Measurements from ENCODE around the gene C1orf210.

DNA sequence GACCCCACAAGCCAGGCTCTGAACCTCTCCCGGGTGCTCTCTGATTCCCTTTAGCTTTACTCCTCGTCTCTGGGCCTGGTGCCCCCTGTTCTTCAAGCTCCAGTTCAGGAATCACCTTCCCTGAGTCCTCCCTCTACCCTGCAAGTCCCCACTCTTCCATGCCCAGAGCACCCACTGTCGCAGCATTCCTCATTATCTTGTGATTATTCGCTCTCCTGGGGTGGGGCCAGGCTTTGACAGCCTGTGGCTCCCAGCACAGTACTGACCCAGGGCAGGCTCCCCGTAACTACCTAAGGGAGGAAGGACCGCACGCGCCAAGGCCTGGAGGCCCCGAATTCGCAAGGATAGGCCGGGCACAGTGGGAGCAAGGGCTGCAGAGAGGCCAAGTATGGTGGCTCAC, 734 bp upstream of the C1orf210 start:
- no peak for TF ChIP-seq EZH2 (IDR thresholded peaks at IDR 0.05)
- no peak for TF ChIP-seq POLR2AphosphoS5 (IDR thresholded peaks at IDR 0.05; ENCODE audit: low read depth, low read length)
- TF ChIP-seq CTCF (IDR thresholded peaks at IDR 0.05 in 2 of 3, conservative IDR thresholded peaks at IDR 0.05 in 1 of 3; ENCODE audit: borderline replicate concordance in 1 of 3, insufficient read depth in 1 of 3, low read depth in 2 of 3, low read length in 2 of 3) = no peak
- TF ChIP-seq JUND (IDR thresholded peaks at IDR 0.05) = no peak
- TF ChIP-seq EZH2phosphoT487 (IDR thresholded peaks at IDR 0.05; ENCODE audit: borderline replicate concordance) = no peak
- no peak for TF ChIP-seq ZFX (IDR thresholded peaks at IDR 0.05)
- TF ChIP-seq ELF1 (IDR thresholded peaks at IDR 0.05; ENCODE audit: borderline replicate concordance, low read depth) = no peak
- TF ChIP-seq, protein P1, sequence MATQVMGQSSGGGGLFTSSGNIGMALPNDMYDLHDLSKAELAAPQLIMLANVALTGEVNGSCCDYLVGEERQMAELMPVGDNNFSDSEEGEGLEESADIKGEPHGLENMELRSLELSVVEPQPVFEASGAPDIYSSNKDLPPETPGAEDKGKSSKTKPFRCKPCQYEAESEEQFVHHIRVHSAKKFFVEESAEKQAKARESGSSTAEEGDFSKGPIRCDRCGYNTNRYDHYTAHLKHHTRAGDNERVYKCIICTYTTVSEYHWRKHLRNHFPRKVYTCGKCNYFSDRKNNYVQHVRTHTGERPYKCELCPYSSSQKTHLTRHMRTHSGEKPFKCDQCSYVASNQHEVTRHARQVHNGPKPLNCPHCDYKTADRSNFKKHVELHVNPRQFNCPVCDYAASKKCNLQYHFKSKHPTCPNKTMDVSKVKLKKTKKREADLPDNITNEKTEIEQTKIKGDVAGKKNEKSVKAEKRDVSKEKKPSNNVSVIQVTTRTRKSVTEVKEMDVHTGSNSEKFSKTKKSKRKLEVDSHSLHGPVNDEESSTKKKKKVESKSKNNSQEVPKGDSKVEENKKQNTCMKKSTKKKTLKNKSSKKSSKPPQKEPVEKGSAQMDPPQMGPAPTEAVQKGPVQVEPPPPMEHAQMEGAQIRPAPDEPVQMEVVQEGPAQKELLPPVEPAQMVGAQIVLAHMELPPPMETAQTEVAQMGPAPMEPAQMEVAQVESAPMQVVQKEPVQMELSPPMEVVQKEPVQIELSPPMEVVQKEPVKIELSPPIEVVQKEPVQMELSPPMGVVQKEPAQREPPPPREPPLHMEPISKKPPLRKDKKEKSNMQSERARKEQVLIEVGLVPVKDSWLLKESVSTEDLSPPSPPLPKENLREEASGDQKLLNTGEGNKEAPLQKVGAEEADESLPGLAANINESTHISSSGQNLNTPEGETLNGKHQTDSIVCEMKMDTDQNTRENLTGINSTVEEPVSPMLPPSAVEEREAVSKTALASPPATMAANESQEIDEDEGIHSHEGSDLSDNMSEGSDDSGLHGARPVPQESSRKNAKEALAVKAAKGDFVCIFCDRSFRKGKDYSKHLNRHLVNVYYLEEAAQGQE (IDR thresholded peaks at IDR 0.05; ENCODE audit: low read depth) = no peak
- no peak for TF ChIP-seq YY1 (IDR thresholded peaks at IDR 0.05; ENCODE audit: extremely low read depth, insufficient replicate concordance, low read depth, low read length)
- no peak for TF ChIP-seq EGR1 (IDR thresholded peaks at IDR 0.05; ENCODE audit: low read depth)
- TF ChIP-seq TCF7L2 (IDR thresholded peaks at IDR 0.05; ENCODE audit: borderline replicate concordance, extremely low read depth, insufficient read depth, insufficient read length) = no peak
- no peak for TF ChIP-seq POLR2A (IDR thresholded peaks at IDR 0.05; ENCODE audit: borderline replicate concordance, extremely low read depth, insufficient read depth, insufficient read length)
- TF ChIP-seq, protein P2, sequence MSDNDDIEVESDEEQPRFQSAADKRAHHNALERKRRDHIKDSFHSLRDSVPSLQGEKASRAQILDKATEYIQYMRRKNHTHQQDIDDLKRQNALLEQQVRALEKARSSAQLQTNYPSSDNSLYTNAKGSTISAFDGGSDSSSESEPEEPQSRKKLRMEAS (IDR thresholded peaks at IDR 0.05) = no peak
